OCI-M2 (cell line): ENCODE data around the gene KCNJ16.

Source experiments
- DNase-seq: peaks from one replicate; lab custom pipeline; 2025; ENCODE audit not compliant: unreplicated experiment; lab: John Stamatoyannopoulos, UW

KCNJ16 gene

GRCh38 chr17:70096861-70097260, 21.8 kb downstream of the KCNJ16 start:
- no peak for DNase-seq

GRCh38 chr17:70098030-70098429, 23.0 kb downstream of the KCNJ16 start:
- no peak for DNase-seq

- no peak for DNase-seq
These were observed 24.3 kb downstream of the KCNJ16 start for GRCh38 chr17:70099294-70099693.

GRCh38 chr17:70099884-70100283, 24.9 kb downstream of the KCNJ16 start:
- no peak for DNase-seq

GRCh38 chr17:70100983-70101382, 26.0 kb downstream of the KCNJ16 start:
- DNase-seq = no peak

- DNase-seq = no peak
These were observed 27.5 kb downstream of the KCNJ16 start for GRCh38 chr17:70102531-70102930.

GRCh38 chr17:70104791-70105523, 29.9 kb downstream of the KCNJ16 start:
- no peak for DNase-seq

GRCh38 chr17:70105641-70106040, 30.6 kb downstream of the KCNJ16 start:
- no peak for DNase-seq

- DNase-seq = no peak
These were observed 31.5 kb downstream of the KCNJ16 start for GRCh38 chr17:70106551-70106950.

GRCh38 chr17:70107441-70107840, 32.4 kb downstream of the KCNJ16 start:
- no peak for DNase-seq

GRCh38 chr17:70107904-70108565, 33.0 kb downstream of the KCNJ16 start:
- DNase-seq = no peak

GRCh38 chr17:70109497-70109896, 34.5 kb downstream of the KCNJ16 start:
- no peak for DNase-seq

- no peak for DNase-seq
These were observed 35.4 kb downstream of the KCNJ16 start for GRCh38 chr17:70110443-70110880.

GRCh38 chr17:70111201-70111600, 36.2 kb downstream of the KCNJ16 start:
- DNase-seq = no peak

- DNase-seq = no peak
These were observed 39.4 kb downstream of the KCNJ16 start for GRCh38 chr17:70114405-70114804.

- DNase-seq = no peak
These were observed 40.1 kb downstream of the KCNJ16 start for GRCh38 chr17:70115126-70115525.

- DNase-seq = no peak
These were observed 41.9 kb downstream of the KCNJ16 start for GRCh38 chr17:70116919-70117318.

GRCh38 chr17:70119545-70119944, 44.5 kb downstream of the KCNJ16 start:
- DNase-seq = no peak

GRCh38 chr17:70119983-70120382, 45.0 kb downstream of the KCNJ16 start:
- DNase-seq = no peak

- no peak for DNase-seq
These were observed 45.4 kb downstream of the KCNJ16 start for GRCh38 chr17:70120425-70120824.

- DNase-seq = no peak
These were observed 46.1 kb downstream of the KCNJ16 start for GRCh38 chr17:70121126-70121525.

- no peak for DNase-seq
These were observed 48.2 kb downstream of the KCNJ16 start for GRCh38 chr17:70123193-70123592.

GRCh38 chr17:70124723-70125122, 49.7 kb downstream of the KCNJ16 start:
- no peak for DNase-seq
